GM18498 (cell line): ENCODE measurements around the gene ROBO4.

Source experiments
- ATAC-seq: cut with Tn5 transposase; IDR thresholded peaks from one replicate; pipeline ENCODE4 v1.9.1; 2021; ENCODE audit warnings: mild to moderate bottlenecking, moderate library complexity; ENCODE audit not compliant: unreplicated experiment

Gene ROBO4

GRCh38 chr11:124890683-124891372, 6.8 kb downstream of the ROBO4 start:
- ATAC-seq: no peak

- ATAC-seq: no peak
Observed at GRCh38 chr11:124890151-124890550, 7.5 kb downstream of the ROBO4 start.

GRCh38 chr11:124889191-124890091, 8.2 kb downstream of the ROBO4 start:
- ATAC-seq: no peak

- ATAC-seq: no peak
Observed at GRCh38 chr11:124887667-124888013, 10.0 kb downstream of the ROBO4 start.

- ATAC-seq: no peak
Observed at GRCh38 chr11:124886978-124887666, 10.5 kb downstream of the ROBO4 start.

GRCh38 chr11:124886476-124886875, 11.2 kb downstream of the ROBO4 start:
- no peak for ATAC-seq

GRCh38 chr11:124884869-124885479, 12.7 kb downstream of the ROBO4 start:
- ATAC-seq: no peak

GRCh38 chr11:124884340-124884739, 13.3 kb downstream of the ROBO4 start:
- no peak for ATAC-seq

- ATAC-seq: no peak
Observed at GRCh38 chr11:124882339-124883071, 15.2 kb downstream of the ROBO4 start.

GRCh38 chr11:124880958-124881357, 16.7 kb downstream of the ROBO4 start:
- no peak for ATAC-seq

- no peak for ATAC-seq
Observed at GRCh38 chr11:124880290-124880611, 17.4 kb downstream of the ROBO4 start.

- ATAC-seq: no peak
Observed at GRCh38 chr11:124879493-124880289, 18.0 kb downstream of the ROBO4 start.

- ATAC-seq: no peak
Observed at GRCh38 chr11:124878759-124879492, 18.7 kb downstream of the ROBO4 start.

GRCh38 chr11:124877910-124878758, 19.5 kb downstream of the ROBO4 start:
- no peak for ATAC-seq

- ATAC-seq: no peak
Observed at GRCh38 chr11:124877631-124877909, 20.1 kb downstream of the ROBO4 start.

GRCh38 chr11:124876818-124877630, 20.6 kb downstream of the ROBO4 start:
- ATAC-seq: no peak

GRCh38 chr11:124875943-124876817, 21.5 kb downstream of the ROBO4 start:
- peak; percentile 94 for ATAC-seq
